Peyer's patch (tissue), 4 donors: Measurements from ENCODE around the gene SMIM10L1.

ENCODE experiments used
- CTCF ChIP-seq, 6 experiments: fragments of 450-650 bp in 4 of 6; fragments of 200-600 bp in 2 of 6; sonication (generic) in 1 of 6; IDR thresholded peaks; one replicate each; pipeline ENCODE4 v1.5.1; 2017 to 2019; ENCODE audit warnings: antibody characterized with exemption in 6 of 6, mild to moderate bottlenecking in 3 of 6, moderate library complexity in 1 of 6
- POLR2A ChIP-seq, 2 donors: fragments of 450-650 bp; IDR thresholded peaks; one replicate each; pipeline ENCODE4 v1.5.1; 2017; ENCODE audit warnings: antibody characterized with exemption in 2 of 2, mild to moderate bottlenecking in 2 of 2, moderate library complexity in 2 of 2

GRCh38 chr12:11147420-11147819 is 23.6 kb upstream of the SMIM10L1 start:
- TF ChIP-seq POLR2A (IDR thresholded peaks at IDR 0.05) (no peak), CTCF (IDR thresholded peaks at IDR 0.05) (no peak)
